HS-5 (cell line): ENCODE data around the gene FOXC2.
"Not testable (repeated sequence)": the region's sequence is repeated elsewhere in the genome, so short reads cannot be mapped to it uniquely, and the experiment has no call there.

Source experiments
- DNase-seq: peaks from one replicate; pipeline ENCODE4 v3.0.0-alpha.2; 2012; ENCODE audit warnings: low read depth

FOXC2 gene

GRCh38 chr16:86573646-86574508 is 7.2 kb downstream of the FOXC2 start:
- DNase-seq, result no peak

DNA sequence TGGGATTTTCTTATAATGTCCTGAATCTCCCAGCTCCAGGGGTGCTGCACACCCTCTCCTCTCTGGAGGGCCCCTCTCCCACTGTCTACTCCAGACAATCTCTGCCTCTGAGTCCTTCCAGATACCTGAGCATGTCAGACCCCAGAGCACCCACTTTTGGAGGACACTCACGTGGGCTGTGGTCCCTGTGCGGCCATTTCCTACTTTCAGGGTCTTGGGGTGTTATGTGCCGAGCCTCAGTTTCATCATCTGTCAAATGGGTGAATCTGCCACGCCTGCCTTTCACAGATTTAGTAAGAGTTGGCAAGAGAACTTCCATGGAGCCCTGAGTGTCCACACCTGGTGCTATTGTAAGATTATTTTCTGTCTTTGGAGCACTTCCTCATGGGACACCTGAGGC is 8.0 kb downstream of the FOXC2 start:
- DNase-seq, result no peak

GRCh38 chr16:86575095-86575685 is 8.6 kb downstream of the FOXC2 start:
- DNase-seq, result no peak

GRCh38 chr16:86575754-86576557 is 9.3 kb downstream of the FOXC2 start:
- no peak for DNase-seq

DNA sequence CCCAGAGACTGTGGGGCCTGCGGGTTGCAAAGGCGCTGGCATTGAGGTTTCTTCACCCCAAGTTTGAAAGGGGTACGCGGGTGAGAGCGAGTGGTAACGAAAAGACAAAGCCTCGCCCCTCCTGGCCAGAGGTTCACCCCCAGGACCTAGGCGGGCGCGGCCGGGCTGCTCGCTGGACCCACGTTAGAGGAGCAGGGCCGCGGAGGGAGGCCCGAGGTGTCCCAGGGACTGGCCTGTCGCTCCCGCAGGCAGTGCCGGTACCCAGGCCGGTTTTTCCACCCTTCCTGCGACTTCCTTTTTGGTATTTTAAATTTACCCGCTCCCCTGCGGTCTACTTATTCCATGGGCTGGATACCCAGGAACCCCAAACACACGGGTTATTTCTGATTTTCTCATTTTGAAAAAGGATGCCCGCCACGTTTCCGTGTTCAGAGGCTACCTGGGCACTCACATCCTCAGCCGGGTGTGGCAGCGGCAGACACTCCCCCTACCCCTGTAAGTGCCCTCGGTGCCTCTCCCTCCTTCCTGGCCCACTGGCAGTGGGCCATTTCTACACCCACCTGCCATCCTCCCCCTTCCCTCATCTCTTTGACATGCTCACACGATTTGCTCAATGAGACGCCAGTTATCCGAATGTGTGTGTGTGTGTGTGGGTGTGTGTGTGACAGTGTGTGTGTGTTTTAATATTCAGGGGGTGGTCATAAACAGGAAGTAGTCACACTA is 10.1 kb downstream of the FOXC2 start:
- DNase-seq, result no peak

- no peak for DNase-seq
Measured at GRCh38 chr16:86577314-86577971, 10.8 kb downstream of the FOXC2 start.

DNA sequence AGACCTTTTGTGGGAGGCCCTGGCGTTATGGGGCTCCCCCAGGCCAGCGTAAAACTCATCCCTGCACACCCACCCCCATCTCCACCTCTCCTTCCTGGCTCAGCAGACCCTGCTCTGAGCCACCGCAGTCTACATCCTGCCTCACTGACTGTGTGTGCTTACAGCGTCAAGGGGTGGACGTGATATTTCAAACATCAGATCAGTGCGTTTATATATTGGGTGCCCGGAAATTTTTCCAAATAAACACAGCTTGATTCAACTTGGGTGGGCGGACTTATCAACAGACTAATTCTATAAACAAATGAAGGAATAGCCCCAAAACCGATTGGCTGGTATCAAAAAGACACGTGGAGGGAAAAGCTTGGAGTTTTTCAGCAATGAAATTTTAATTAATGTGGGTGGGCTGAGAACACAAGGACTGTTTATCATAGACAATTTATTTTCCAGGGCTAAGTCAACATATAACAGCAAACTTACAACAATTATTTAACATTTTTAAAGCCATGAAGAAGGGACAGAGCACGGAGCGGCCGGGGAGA is 11.5 kb downstream of the FOXC2 start, which contains the start of gene FOXL1:
Gene FOXL1 (plus strand): TSS at position 489 of the 539 bp plus-strand sequence. CDS start 175 bp downstream, outside the sequence.
- DNase-seq, result no peak

- DNase-seq, result no peak
Measured at GRCh38 chr16:86578611-86579267, 12.1 kb downstream of the FOXC2 start.

- DNase-seq, result no peak
Measured at GRCh38 chr16:86579268-86580062, 12.8 kb downstream of the FOXC2 start.

DNA sequence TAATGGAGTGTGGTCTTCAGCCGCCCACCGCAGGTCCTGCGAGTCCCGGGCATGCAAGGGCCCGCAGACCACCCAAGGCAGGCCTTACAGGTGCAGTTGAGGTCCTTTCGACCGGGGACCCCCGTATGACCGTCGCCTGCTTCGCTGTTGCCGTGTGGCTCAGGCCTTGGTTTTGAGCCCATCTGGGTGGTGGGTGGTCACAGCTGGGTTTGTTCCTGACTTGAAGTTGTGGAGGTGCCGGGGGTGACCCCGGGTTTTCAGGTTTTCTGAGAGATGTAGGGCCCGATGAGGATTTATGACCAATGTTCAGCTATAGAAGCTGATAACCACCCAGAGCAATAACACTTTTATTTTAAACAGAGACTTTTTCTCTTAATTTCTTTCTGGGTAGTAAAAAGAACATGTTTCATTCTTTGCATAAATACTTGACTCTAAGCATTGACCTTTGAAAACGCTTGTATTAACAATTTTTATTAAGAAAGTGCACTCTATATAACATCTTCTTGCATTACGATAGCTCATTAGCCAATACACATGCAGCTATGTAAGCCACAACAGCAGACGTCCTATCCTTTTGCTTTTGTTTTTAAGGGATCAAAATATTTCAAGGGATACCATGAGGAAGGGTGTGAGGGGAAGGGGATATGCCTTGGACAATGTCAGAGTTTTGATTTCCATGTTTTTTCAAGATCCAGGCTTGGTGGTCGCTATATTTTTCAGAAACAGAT is 13.6 kb downstream of the FOXC2 start:
- DNase-seq, result no peak

DNA sequence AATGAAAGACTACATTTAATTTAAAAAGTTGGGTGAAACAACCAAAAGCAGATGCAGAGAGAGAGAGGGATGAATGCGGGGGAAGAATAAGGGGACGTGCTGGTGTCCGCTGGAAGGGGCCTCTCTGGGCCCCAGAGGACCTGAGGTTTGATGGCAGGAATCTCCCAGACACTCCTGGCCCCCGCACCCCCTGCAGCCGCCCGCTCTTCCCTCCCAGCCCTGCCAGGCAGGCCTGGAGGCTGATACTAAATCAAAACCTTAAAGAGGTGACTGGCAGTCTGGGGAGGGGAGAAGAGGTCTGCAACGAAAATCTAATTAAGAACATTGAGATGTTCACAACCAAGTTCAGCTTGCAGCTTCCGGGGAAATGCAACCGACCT is 14.2 kb downstream of the FOXC2 start:
- no peak for DNase-seq

DNA sequence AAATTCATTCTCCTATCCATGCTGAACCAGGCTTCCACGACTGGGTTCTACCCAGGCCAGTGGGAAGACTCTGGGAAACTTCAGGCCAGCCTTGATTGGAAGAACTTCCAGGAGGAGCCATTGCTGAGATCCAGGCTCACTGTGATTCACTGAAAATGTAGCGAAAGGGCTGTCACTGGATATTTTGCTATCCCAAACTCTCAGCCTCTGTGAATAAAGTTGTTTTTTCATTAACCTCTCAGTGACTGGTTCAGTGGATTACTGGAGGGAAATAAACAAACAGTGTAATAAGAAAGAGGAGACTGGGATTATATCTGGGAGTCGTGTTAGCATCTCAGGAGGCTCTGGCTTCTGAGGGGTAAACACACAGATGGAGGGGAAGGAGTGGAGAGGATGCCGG is 14.8 kb downstream of the FOXC2 start:
- DNase-seq, result no peak

DNA sequence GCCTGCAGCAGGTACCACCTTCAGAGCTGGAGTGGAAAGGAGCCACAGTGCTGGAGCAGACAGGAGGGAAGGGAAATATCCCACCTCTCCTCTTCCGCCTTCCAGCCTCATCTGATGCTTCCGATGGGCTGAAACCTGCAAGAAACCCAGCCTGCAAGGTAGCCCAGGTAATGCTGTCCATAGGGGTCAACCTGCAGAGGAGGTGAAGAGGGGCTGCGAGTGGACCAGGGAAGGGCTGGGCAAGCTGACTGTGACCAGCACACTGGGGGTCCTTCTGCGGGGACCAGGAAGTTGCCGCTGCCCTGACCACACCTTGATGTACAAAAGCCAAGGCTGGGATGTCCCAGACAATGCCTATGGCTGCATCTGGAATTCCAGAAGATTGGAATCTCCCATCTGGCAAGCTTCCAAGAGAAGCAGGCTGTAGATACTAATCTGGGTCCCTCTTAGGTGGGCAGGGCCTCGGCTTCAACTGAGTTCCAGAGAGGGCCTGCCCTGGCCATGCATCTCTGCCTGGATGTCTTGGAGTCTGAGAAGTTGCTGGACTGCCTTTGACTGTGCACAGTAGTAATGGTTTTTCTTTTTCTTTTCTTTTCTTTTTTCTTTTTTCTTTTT is 17.5 kb downstream of the FOXC2 start:
- DNase-seq, result no peak

DNA sequence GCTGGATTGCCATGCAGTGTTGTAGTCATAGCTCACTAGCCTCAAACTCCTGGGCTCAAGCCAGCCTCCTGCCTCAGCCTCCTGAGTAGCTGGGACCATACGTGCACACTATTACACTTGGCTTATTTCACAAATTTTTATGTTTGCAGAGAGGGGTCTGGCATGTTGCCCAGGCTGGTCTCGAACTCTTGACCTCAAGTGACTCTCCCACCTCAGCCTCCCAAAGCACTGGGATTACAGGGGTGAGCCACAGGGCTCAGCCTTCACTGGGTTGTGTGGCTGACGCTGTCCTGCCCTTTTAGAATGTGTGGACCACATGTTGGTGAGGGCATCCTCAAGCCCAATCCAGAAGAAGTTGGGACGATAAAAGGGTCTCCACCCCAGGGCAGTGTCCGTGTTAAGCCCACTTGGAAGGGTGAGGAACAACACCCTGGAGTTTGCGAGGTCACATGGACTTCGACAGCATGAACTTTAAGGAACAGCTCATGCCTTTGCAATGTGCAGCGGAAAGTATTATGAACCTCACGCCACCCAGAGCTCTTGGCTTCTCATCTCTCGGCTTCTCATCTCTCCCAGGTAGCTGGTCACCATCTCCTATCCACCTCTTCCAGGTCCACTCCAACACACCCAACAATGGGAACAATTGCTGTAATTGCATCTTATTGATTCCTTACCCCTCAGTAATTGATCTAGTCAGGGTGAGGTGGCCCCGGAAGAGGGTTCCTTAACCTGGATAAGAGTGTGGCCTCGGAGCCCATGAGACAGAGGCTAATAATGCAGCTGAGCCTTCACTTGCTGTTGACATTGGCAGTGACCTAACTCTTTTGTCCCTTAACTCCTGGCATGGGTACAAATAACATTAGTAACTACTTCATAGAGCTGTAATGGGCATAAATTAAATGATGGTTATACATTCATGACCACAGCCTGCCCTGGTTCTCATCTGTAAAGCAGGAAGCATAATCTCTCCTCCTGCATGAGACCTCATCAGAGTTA is 18.4 kb downstream of the FOXC2 start:
- no peak for DNase-seq

DNA sequence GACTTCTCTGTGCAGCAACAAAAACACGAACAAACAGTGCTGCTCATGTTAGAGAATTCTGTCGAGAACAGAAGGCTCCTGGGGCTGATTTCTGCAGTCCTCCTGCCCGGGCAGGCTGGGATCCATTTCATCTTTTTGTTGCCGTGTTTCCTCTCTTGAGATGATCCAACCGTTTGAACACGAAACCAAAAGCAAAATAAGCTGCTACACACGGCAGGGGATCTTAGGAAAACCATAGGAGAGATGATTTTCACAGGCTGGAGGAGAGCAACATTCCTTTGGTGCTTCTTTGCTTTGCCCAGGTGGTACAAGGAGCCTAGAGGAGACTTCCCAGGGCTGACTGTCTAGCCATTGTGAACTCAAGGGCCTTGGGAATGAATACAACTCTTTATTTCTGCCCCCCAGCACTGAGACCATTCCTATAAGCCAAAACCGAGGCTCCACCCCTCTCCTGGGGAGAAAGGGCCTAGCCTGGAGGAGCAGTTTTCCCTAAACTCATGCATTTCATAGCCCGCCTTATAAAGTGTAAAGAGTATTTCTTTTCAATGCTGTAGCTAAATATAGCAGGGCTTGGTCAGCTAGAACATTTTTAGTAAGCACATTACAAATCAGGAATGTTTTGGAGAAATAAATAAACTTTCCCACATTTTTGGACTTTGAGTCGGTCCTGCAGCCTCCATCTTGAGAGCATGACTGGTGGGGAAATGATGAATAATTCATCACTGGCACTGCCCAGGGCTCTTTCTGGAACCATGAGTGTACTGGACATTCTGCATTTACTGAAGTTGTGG is 19.4 kb downstream of the FOXC2 start:
- DNase-seq, result no peak

- no peak for DNase-seq
Measured at GRCh38 chr16:86587487-86587886, 20.9 kb downstream of the FOXC2 start.

DNA sequence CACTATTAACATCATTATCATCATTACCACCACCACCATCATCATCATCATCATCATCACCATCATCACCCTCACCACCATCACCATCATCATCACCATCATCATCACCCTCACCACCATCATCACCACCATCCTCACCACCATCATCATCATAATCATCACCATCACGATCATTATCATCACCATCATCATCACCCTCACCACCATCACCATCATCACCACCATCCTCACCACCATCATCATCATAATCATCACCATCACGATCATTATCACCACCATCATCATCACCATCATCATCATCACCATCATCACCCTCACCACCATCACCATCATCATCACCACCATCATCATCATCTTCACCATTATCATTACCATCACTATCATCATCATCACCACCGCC is 21.3 kb downstream of the FOXC2 start:
- not testable (repeated sequence) for DNase-seq
